K562 (cell line): ENCODE measurements around the gene SCLY. TPM values are rescaled to one million over a fixed set of nuclear protein-coding genes. Genes with fewer than 3 reads are reported as not detected.

Experiments
- BRD4 ChIP-seq: fragments of 200-600 bp; sonication (generic); IDR thresholded peaks from 2 replicates; pipeline ENCODE4 v1.6.1; 2017; ENCODE audit warnings: inconsistent platforms
- CAMTA2 ChIP-seq: fragments of 250-450 bp; sonication (Bioruptor Pico); conservative IDR thresholded peaks from 2 replicates; pipeline ENCODE4 v1.5.1; 2022
- CBX5 ChIP-seq: IDR thresholded peaks from 2 replicates; pipeline ENCODE4 v1.6.1; 2014; ENCODE audit warnings: low read depth, borderline replicate concordance
- CBX8 ChIP-seq: fragments of 200-600 bp; sonication (generic); IDR thresholded peaks from 2 replicates; pipeline ENCODE4 v1.6.1; 2012; ENCODE audit warnings: borderline replicate concordance, mixed run types, low read depth, mild to moderate bottlenecking, moderate library complexity, mixed read lengths, low read length, control low read depth, inconsistent platforms; ENCODE audit not compliant: poor library complexity, severe bottlenecking; ENCODE audit errors: extremely low read depth
- CEBPB ChIP-seq: fragments of 450-650 bp; IDR thresholded peaks from 2 replicates; pipeline ENCODE4 v1.6.1; 2016; ENCODE audit warnings: missing genetic modification characterization, missing compliant biosample characterization
- CLOCK ChIP-seq: fragments of 250-450 bp; sonication (Bioruptor Pico); IDR thresholded peaks from 2 replicates; pipeline ENCODE4 v1.4.0; 2020; ENCODE audit warnings: mild to moderate bottlenecking, moderate library complexity, borderline replicate concordance
- EZH2 ChIP-seq: IDR thresholded peaks from 2 replicates; pipeline ENCODE4 v1.6.1; 2012; ENCODE audit warnings: low read depth, mild to moderate bottlenecking, inconsistent platforms, low read length, borderline replicate concordance
- HOXB6 ChIP-seq: fragments of 250-450 bp; sonication (Bioruptor Pico); IDR thresholded peaks from 2 replicates; pipeline ENCODE4 v1.5.1; 2022; ENCODE audit warnings: mild to moderate bottlenecking, borderline replicate concordance
- MLX ChIP-seq, 2 experiments: fragments of 450-650 bp in 1 of 2; sonication (generic) in 1 of 2; formaldehyde crosslinking; conservative IDR thresholded peaks; 2 replicates each; pipeline versions ENCODE4 v1.4.0 to v1.8.1; 2020 to 2022; ENCODE audit warnings: mild to moderate bottlenecking in 1 of 2, missing genetic modification reagents in 1 of 2
- PCBP2 ChIP-seq: fragments of 200-400 bp; formaldehyde crosslinking; IDR thresholded peaks from 2 replicates; pipeline ENCODE4 v1.6.1; 2018; ENCODE audit warnings: low read length, low read depth, mild to moderate bottlenecking, moderate library complexity; ENCODE audit not compliant: poor library complexity, severe bottlenecking
- PTTG1 ChIP-seq: fragments of 450-650 bp; IDR thresholded peaks from 2 replicates; pipeline ENCODE4 v1.6.1; 2016; ENCODE audit warnings: low read depth, mild to moderate bottlenecking, missing genetic modification characterization, missing compliant biosample characterization
- RB1 ChIP-seq: fragments of 450-650 bp; IDR thresholded peaks from 2 replicates; pipeline ENCODE4 v1.6.1; 2017; ENCODE audit warnings: low read depth, mild to moderate bottlenecking
- RBBP5 ChIP-seq: fragments of 200-600 bp; sonication (generic); IDR thresholded peaks from 2 replicates; pipeline ENCODE4 v1.6.1; 2012; ENCODE audit warnings: borderline replicate concordance, mild to moderate bottlenecking, low read length, control low read depth, inconsistent platforms; ENCODE audit not compliant: insufficient read depth, poor library complexity, severe bottlenecking
- RBM34 ChIP-seq: fragments of 200-400 bp; formaldehyde crosslinking; IDR thresholded peaks from 2 replicates; pipeline ENCODE4 v1.6.1; 2018; ENCODE audit warnings: low read length, borderline replicate concordance; ENCODE audit not compliant: insufficient read depth
- RNF2 ChIP-seq: sonication (generic); IDR thresholded peaks from 2 replicates; pipeline ENCODE4 v1.6.1; 2016
- SMARCA5 ChIP-seq: fragments of 450-650 bp; IDR thresholded peaks from 2 replicates; pipeline ENCODE4 v1.6.1; 2016
- TSC22D4 ChIP-seq: fragments of 450-650 bp; IDR thresholded peaks from 2 replicates; pipeline ENCODE4 v1.6.1; 2016; ENCODE audit warnings: missing genetic modification characterization, missing biosample characterization, control low read depth
- YY1 ChIP-seq, 3 experiments: IDR thresholded peaks; 2 replicates each; pipeline ENCODE4 v1.6.1; 2011; ENCODE audit warnings: low read length in 2 of 3, mild to moderate bottlenecking in 2 of 3, moderate library complexity in 2 of 3, borderline replicate concordance in 1 of 3, control low read depth in 1 of 3, low read depth in 1 of 3; ENCODE audit not compliant: insufficient read depth in 3 of 3, insufficient replicate concordance in 2 of 3, control insufficient read depth in 1 of 3, insufficient read length in 1 of 3; ENCODE audit errors: extremely low read depth in 1 of 3
- ZNF384 ChIP-seq: IDR thresholded peaks from 2 replicates; pipeline ENCODE4 v1.6.1; 2012; ENCODE audit warnings: low read depth, low read length, improper control_type of control experiment
- polyA plus RNA-seq, 8 experiments: library from polyadenylated mRNA; depleted of rRNA in 4 of 8; stranded (reverse) in 5 of 8; unstranded in 3 of 8; fragments of >200 nt; fragmentation: Nextera tagmentation in 2 of 8; fragmentation: Illumina TruSeq in 1 of 8; extraction: Ambion mirVana in 2 of 8; extraction: Trizol in 1 of 8; gene quantifications; 2 replicates each; pipeline versions ENCODE4 v1.2.1 to v1.2.3, GENCODE V29; 2011 to 2014; ENCODE audit warnings: inconsistent platforms in 1 of 8, missing spikeins in 1 of 8
- total RNA-seq, 7 experiments: library from RNA; depleted of rRNA in 6 of 7; stranded (reverse); fragments of >200 nt in 6 of 7; fragmentation: Illumina TruSeq in 2 of 7; extraction: Trizol in 2 of 7; gene quantifications; 2 replicates each; pipeline versions ENCODE4 v1.2.1 to v1.2.3, GENCODE V29; 2011 to 2021; ENCODE audit warnings: low replicate concordance in 1 of 7
- TF ChIP-seq, protein P1 (sequence below): sonication (generic); formaldehyde crosslinking; IDR thresholded peaks from 2 replicates; pipeline ENCODE4 v1.8.0; 2023; ENCODE audit warnings: mild to moderate bottlenecking, missing genetic modification reagents

The SCLY gene
- total and polyA plus RNA-seq, 9 of the 15 experiments (the other 6 are each of a cell fraction or from before 2014, with no cell fraction given): 2.6 to 32.2 (median 21.1) TPM

DNA sequence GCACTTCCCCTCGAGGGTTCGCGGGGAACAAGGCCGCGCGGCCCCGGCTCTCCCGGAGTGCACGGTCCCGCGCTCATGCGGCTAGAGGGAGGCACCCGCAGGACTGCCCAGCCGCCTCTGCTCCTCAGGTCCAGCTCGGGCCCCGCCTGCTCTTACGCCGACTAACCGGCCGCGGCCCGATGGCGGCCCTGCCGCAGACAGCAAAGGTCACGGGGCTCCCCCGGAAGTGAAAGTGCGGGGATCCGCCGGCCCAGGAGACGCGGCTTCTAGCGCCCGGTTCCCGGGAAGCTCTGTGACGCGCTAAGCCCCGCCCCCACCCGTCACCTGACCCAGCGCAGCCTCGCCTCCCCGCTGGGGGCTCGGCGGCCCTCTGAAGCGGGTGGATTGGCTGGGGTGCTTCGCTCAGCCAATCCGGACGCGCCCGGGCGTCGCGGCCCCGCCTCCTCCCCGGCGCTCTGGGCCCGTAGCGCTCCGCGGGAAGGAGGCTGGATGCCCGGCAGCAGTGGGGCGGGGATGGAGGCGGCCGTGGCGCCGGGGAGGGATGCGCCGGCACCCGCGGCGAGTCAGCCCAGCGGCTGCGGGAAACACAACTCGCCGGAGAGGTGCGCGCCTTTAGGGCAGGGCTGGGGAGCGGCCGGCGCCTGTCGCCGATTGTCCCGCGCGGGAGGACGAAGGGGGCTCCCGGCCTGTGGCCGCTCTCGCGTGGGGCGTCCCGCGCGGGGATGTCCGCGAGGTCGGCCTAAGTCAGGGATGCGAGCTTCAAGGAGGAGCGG, at the start of gene SCLY (continued):
- 0 out of 2 replicates have a peak, but pooled peaks have one; percentile 70 for TF ChIP-seq RBM34
- no peak for TF ChIP-seq CLOCK
- TF ChIP-seq CBX5: no peak
- no peak for TF ChIP-seq CAMTA2 (CRISPR knock-in tag)
- peak; percentile 71 for TF ChIP-seq RBBP5
- TF ChIP-seq CBX8: no peak
- peak; percentile 16 to 82 (median 77) for TF ChIP-seq YY1 (IDR thresholded peaks at IDR 0.05; ENCODE audit: borderline replicate concordance in 1 of 3, control insufficient read depth in 1 of 3, extremely low read depth in 1 of 3, insufficient read depth in 3 of 3, insufficient read length in 1 of 3, insufficient replicate concordance in 2 of 3, low read depth in 1 of 3, low read length in 2 of 3)
- no peak for TF ChIP-seq MLX (CRISPR knock-in tag; conservative IDR thresholded peaks at IDR 0.05)
- TF ChIP-seq EZH2: no peak
- TF ChIP-seq CEBPB (tag): no peak
- no peak for TF ChIP-seq PCBP2
- no peak for TF ChIP-seq ZNF384
- TF ChIP-seq PTTG1 (tag): no peak
- TF ChIP-seq HOXB6 (CRISPR knock-in tag): no peak
- TF ChIP-seq RB1: 0 out of 2 replicates have a peak, but pooled peaks have one; percentile 52
- TF ChIP-seq BRD4: no peak
- TF ChIP-seq SMARCA5: no peak
- TF ChIP-seq, protein P1, sequence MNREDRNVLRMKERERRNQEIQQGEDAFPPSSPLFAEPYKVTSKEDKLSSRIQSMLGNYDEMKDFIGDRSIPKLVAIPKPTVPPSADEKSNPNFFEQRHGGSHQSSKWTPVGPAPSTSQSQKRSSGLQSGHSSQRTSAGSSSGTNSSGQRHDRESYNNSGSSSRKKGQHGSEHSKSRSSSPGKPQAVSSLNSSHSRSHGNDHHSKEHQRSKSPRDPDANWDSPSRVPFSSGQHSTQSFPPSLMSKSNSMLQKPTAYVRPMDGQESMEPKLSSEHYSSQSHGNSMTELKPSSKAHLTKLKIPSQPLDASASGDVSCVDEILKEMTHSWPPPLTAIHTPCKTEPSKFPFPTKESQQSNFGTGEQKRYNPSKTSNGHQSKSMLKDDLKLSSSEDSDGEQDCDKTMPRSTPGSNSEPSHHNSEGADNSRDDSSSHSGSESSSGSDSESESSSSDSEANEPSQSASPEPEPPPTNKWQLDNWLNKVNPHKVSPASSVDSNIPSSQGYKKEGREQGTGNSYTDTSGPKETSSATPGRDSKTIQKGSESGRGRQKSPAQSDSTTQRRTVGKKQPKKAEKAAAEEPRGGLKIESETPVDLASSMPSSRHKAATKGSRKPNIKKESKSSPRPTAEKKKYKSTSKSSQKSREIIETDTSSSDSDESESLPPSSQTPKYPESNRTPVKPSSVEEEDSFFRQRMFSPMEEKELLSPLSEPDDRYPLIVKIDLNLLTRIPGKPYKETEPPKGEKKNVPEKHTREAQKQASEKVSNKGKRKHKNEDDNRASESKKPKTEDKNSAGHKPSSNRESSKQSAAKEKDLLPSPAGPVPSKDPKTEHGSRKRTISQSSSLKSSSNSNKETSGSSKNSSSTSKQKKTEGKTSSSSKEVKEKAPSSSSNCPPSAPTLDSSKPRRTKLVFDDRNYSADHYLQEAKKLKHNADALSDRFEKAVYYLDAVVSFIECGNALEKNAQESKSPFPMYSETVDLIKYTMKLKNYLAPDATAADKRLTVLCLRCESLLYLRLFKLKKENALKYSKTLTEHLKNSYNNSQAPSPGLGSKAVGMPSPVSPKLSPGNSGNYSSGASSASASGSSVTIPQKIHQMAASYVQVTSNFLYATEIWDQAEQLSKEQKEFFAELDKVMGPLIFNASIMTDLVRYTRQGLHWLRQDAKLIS: no peak
- TF ChIP-seq TSC22D4: no peak
- no peak for TF ChIP-seq RNF2
